T-cell (primary cell): ENCODE measurements around the gene IL20RA. TPM values are rescaled to one million over a fixed set of nuclear protein-coding genes. Genes with fewer than 3 reads are reported as not detected.

ENCODE experiments used
- ATAC-seq, 4 experiments: fragments of 200-7000 bp in 3 of 4; fragments of 150-1000 bp in 1 of 4; cut with Tn5 transposase; replicated peaks in 1 of 4; 1 replicate in 3 of 4; 2 replicates in 1 of 4; pipeline ENCODE4 v1.10.0; 2021; ENCODE audit warnings: moderate library complexity in 3 of 4, mild to moderate bottlenecking in 2 of 4, moderate number of reproducible peaks in 1 of 4
- CTCF ChIA-PET, 2 donors: fragments of 300-600 bp; sonication (Branson Sonifier 250); formaldehyde crosslinking; loops; one replicate each; lab custom pipeline; 2022; ENCODE audit warnings: antibody characterized with exemption in 2 of 2; lab: Charles Lee
- POLR2A ChIA-PET, 2 donors: fragments of 300-600 bp; sonication (Branson Sonifier 250); formaldehyde crosslinking; loops; one replicate each; lab custom pipeline; 2022; ENCODE audit warnings: antibody characterized with exemption in 2 of 2; lab: Charles Lee
- DNase-seq, 35 experiments: peaks; one replicate each; pipeline versions ENCODE4 v3.0.0 to v3.0.0-alpha.2; 2013 to 2023
- H3K27ac ChIP-seq: one replicate; pipeline ENCODE4 v1.5.1; 2013; ENCODE audit warnings: low read length
- H3K27me3 ChIP-seq, 2 experiments: replicated peaks in 1 of 2; 1 replicate in 1 of 2; 2 replicates in 1 of 2; pipeline versions ENCODE4 v1.6.1 to v1.7.0; 2013; ENCODE audit warnings: low read length in 1 of 2, mixed read lengths in 1 of 2; ENCODE audit not compliant: control insufficient read depth in 2 of 2, insufficient read depth in 2 of 2; ENCODE audit errors: extremely low read depth in 1 of 2
- H3K36me3 ChIP-seq, 2 donors: 1 replicate in 1 of 2; 2 replicates in 1 of 2; pipeline versions ENCODE4 v1.6.1 to v1.7.0; 2013; ENCODE audit warnings: low read length in 1 of 2; ENCODE audit not compliant: control insufficient read depth in 2 of 2, insufficient read depth in 1 of 2; ENCODE audit errors: extremely low read depth in 1 of 2
- H3K4me1 ChIP-seq, 2 experiments: 1 replicate in 1 of 2; 2 replicates in 1 of 2; pipeline versions ENCODE4 v1.6.1 to v1.7.0; 2013; ENCODE audit warnings: low read length in 2 of 2, mixed read lengths in 1 of 2; ENCODE audit not compliant: insufficient read depth in 2 of 2, control insufficient read depth in 1 of 2; ENCODE audit errors: extremely low read depth in 1 of 2
- H3K4me3 ChIP-seq, 2 donors: 1 replicate in 1 of 2; 2 replicates in 1 of 2; pipeline versions ENCODE4 v1.5.1 to v1.7.0; 2013; ENCODE audit warnings: mild to moderate bottlenecking in 2 of 2, low read length in 1 of 2, moderate library complexity in 1 of 2; ENCODE audit not compliant: control insufficient read depth in 1 of 2; ENCODE audit errors: extremely low read depth in 1 of 2
- H3K9me3 ChIP-seq: 2 replicates; pipeline ENCODE4 v1.7.0; 2013
- H3K27ac Mint-ChIP-seq, 2 donors: one replicate each; pipeline ENCODE4 v1.8.0; 2020 to 2021; ENCODE audit warnings: mild to moderate bottlenecking in 2 of 2, mixed read lengths in 2 of 2
- H3K27me3 Mint-ChIP-seq, 2 donors: one replicate each; pipeline ENCODE4 v1.8.0; 2021 to 2022; ENCODE audit warnings: mixed read lengths in 2 of 2
- H3K36me3 Mint-ChIP-seq: one replicate; pipeline ENCODE4 v1.8.0; 2021; ENCODE audit warnings: mixed read lengths
- H3K4me1 Mint-ChIP-seq, 3 donors: one replicate each; pipeline ENCODE4 v1.8.0; 2020 to 2022; ENCODE audit warnings: mixed read lengths in 3 of 3, mild to moderate bottlenecking in 1 of 3
- H3K4me3 Mint-ChIP-seq, 3 donors: one replicate each; pipeline ENCODE4 v1.8.0; 2020 to 2022; ENCODE audit warnings: mild to moderate bottlenecking in 3 of 3, mixed read lengths in 3 of 3, moderate library complexity in 3 of 3
- H3K9me3 Mint-ChIP-seq, 3 donors: one replicate each; pipeline ENCODE4 v1.8.0; 2020 to 2022; ENCODE audit warnings: mixed read lengths in 3 of 3
- WGBS: methylation state at CpG from one replicate; pipeline ENCODE4 v1.1.5; 2013; ENCODE audit warnings: missing lambda C conversion rate; ENCODE audit not compliant: insufficient coverage; 5-methylcytosine and 5-hydroxymethylcytosine counted together
- total RNA-seq, 35 experiments: library from RNA in 6 of 35; stranded (reverse) in 6 of 35; fragments of 120-200 nt in 1 of 35; gene quantifications; one replicate each; pipeline versions ENCODE4 v1.2.1 to v1.2.4 and lab custom pipeline; 2013 to 2026

The IL20RA gene
- total RNA-seq, 5 donors from 2014 or later (not counting 1 experiment from before 2014, with no cell fraction given) = 0.07 TPM; not detected in 4

DNA sequence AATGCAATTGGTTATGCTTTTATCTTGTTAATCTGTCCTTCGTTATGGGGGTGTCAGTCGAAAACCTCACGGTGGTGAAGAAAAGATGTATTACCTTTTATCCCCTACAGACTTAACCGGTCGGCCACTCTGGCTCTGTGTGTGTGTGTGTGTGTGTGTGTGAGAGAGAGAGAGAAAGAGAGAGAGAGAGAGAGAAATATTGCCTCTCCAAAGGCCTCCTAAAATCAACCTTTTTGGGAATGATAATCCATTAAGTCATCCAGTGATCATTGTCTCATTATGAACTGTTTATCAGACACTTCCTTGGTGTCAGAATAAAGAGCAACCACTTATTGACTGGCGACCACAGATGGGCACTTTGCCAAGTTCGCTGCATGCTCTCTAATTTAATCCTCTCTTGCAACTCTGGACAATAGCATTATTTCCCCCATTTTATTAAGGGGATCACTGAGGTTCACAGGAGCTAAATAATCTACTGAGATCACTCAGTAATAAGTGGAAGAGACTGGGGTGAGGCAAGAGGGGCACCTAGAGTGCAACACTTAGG lies 92.0 kb downstream of the IL20RA start:
- H3K36me3 ChIP-seq = no peaks in the 10 kb centered on the region
- 42% methylated on average over 2 of the region's 7 CpGs for WGBS
- POLR2A ChIA-PET = interaction anchor here in 1 of 2 donors (0.6 kb wide), 1 partner anchor 152 kb away, joined by 3 read pairs; no protein-coding TSS in a partner anchor

DNA sequence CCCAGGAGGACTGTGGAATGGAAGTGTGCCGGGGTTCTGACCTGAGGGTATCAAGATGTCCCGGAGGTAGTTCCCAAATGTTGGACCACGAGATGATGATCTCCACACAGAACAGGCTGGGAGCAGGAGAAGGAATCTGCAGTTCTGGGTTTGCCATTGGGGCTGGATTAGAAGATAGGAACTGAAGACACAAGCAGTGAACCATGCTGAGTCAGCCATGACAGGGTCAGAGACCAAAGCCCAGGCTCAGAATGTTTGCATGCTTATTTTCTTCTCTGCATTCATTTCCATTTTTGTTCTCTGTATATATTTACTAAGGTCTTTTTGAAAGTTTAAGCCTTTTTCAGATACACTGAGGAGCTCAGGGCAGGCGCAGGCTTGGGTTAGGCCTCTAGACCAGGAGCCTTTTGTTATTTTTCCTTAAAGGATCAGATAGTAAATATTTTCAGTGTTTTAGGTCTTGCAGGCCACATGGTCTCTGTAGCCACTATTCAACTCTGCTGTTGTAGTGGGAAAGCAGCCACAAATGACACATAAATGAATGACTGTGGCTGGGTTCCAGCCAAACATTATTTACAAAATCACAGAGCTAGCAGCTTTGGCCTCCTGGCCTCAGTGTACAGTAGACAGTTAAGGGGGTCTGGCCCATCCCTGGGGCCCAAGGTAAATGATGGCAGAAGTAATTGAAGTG lies 94.2 kb downstream of the IL20RA start:
- Mint-ChIP-seq H3K27me3 (peaks cover 6 to 14% of the 10 kb centered on the region in 2 donors), H3K9me3 (peaks cover 2 to 3% (median 3%) of the 10 kb centered on the region in 3 donors), H3K36me3 (peaks cover 3% of the 10 kb centered on the region), H3K27ac (no peak overlapping the region), H3K4me1 (no peaks in the 10 kb centered on the region), H3K4me3 (no peak overlapping the region)
- no peaks in the 10 kb centered on the region for H3K4me1 ChIP-seq
- no peaks in the 10 kb centered on the region for H3K27me3 ChIP-seq
- ATAC-seq (no peak), DNase-seq (no peak)
- 72% methylated on average over 3 of the region's 4 CpGs for WGBS
- H3K27ac ChIP-seq = no peak overlapping the region
- CTCF ChIA-PET = no interaction called here
- H3K9me3 ChIP-seq = no peaks in the 10 kb centered on the region
- POLR2A ChIA-PET = no interaction called here
- H3K36me3 ChIP-seq = no peaks in the 10 kb centered on the region
- no peak overlapping the region for H3K4me3 ChIP-seq

More for the DNA sequence above, 92.0 kb downstream of the IL20RA start:
- Histone ChIP-seq H3K27ac (no peak overlapping the region), H3K4me1 (peaks cover 2 to 4% of the 10 kb centered on the region in 2 experiments), H3K4me3 (no peak overlapping the region), H3K9me3 (no peaks in the 10 kb centered on the region), H3K27me3 (peaks cover 0 to 5% of the 10 kb centered on the region in 2 experiments)
- H3K4me3 Mint-ChIP-seq = no peak overlapping the region
- H3K27ac Mint-ChIP-seq = no peak overlapping the region
- H3K27me3 Mint-ChIP-seq = peaks cover 3 to 11% of the 10 kb centered on the region in 2 donors
- H3K4me1 Mint-ChIP-seq = peaks cover 6 to 9% (median 7%) of the 10 kb centered on the region in 3 donors
- no peak for DNase-seq
- no peak for ATAC-seq
- CTCF ChIA-PET = no interaction called here
- H3K9me3 Mint-ChIP-seq = peaks cover 1 to 3% (median 2%) of the 10 kb centered on the region in 3 donors
- peaks cover 3% of the 10 kb centered on the region for H3K36me3 Mint-ChIP-seq

Other genes with a start within 250 kb of the IL20RA start
- 1 to 10 TPM; 4.3 to 5.5 (median 4.9) TPM for gene PEX7, start 222.4 kb downstream of the IL20RA start, total RNA-seq
- not detected for gene SLC35D3, start 122.7 kb downstream of the IL20RA start, total RNA-seq
- gene IL22RA2, start 128.7 kb upstream of the IL20RA start, total RNA-seq = not detected
- gene IFNGR1, start 174.4 kb upstream of the IL20RA start, total RNA-seq = 10 to 100 TPM; 23.6 to 42.4 (median 28.5) TPM